Activated B cell treated with CpG ODN at 0.5 μM for 24 hours (primary cell): ENCODE data around the gene RNF26. TPM values are rescaled to one million over a fixed set of nuclear protein-coding genes. Genes with fewer than 3 reads are reported as not detected.
A peak's percentile ranks its signal among the peaks of the same experiment; 100 is the strongest.

Experiments
- ATAC-seq: fragments of 200-7000 bp; cut with Tn5 transposase; one replicate; pipeline ENCODE4 v1.10.0; 2021; ENCODE audit warnings: low read depth, mild to moderate bottlenecking, moderate library complexity
- CTCF ChIA-PET: fragments of 350-600 bp; sonication (Branson Sonifier 250); formaldehyde crosslinking; loops from one replicate; lab custom pipeline; 2021; ENCODE audit warnings: antibody characterized with exemption; lab: Charles Lee
- POLR2A ChIA-PET: fragments of 350-600 bp; sonication (Branson Sonifier 250); formaldehyde crosslinking; loops from one replicate; lab custom pipeline; 2021; ENCODE audit warnings: antibody characterized with exemption; lab: Charles Lee
- DNase-seq: peaks from one replicate; pipeline ENCODE4 v3.0.0; 2022
- H3K27ac Mint-ChIP-seq: one replicate; pipeline ENCODE4 v1.8.0; 2020; ENCODE audit warnings: mixed read lengths
- H3K27me3 Mint-ChIP-seq: one replicate; pipeline ENCODE4 v1.8.0; 2021; ENCODE audit warnings: mixed read lengths
- H3K36me3 Mint-ChIP-seq: one replicate; pipeline ENCODE4 v1.8.0; 2021; ENCODE audit warnings: low read depth, mixed read lengths
- H3K4me1 Mint-ChIP-seq: one replicate; pipeline ENCODE4 v1.8.0; 2021; ENCODE audit warnings: mixed read lengths
- H3K4me3 Mint-ChIP-seq: one replicate; pipeline ENCODE4 v1.8.0; 2020; ENCODE audit warnings: mild to moderate bottlenecking, mixed read lengths
- H3K9me3 Mint-ChIP-seq: one replicate; pipeline ENCODE4 v1.8.0; 2020; ENCODE audit warnings: mixed read lengths
- intact Hi-C: fragments of 100-400 bp; cut with micrococcal nuclease; formaldehyde crosslinking; loops from one replicate; pipeline ENCODE4 v1.15.1; 2024
- total RNA-seq: library from RNA; stranded (reverse); gene quantifications from 2 replicates; pipeline ENCODE4 v1.2.3, GENCODE V29; 2022
- TF ChIP-seq, protein P1 (sequence below): fragments of 200-600 bp; IDR thresholded peaks from one replicate; pipeline ENCODE4 v1.8.0; 2022; ENCODE audit warnings: antibody characterized with exemption, mild to moderate bottlenecking

The RNF26 gene
- total RNA-seq, 1 donor from 2014 or later, result 21.2 TPM

DNA sequence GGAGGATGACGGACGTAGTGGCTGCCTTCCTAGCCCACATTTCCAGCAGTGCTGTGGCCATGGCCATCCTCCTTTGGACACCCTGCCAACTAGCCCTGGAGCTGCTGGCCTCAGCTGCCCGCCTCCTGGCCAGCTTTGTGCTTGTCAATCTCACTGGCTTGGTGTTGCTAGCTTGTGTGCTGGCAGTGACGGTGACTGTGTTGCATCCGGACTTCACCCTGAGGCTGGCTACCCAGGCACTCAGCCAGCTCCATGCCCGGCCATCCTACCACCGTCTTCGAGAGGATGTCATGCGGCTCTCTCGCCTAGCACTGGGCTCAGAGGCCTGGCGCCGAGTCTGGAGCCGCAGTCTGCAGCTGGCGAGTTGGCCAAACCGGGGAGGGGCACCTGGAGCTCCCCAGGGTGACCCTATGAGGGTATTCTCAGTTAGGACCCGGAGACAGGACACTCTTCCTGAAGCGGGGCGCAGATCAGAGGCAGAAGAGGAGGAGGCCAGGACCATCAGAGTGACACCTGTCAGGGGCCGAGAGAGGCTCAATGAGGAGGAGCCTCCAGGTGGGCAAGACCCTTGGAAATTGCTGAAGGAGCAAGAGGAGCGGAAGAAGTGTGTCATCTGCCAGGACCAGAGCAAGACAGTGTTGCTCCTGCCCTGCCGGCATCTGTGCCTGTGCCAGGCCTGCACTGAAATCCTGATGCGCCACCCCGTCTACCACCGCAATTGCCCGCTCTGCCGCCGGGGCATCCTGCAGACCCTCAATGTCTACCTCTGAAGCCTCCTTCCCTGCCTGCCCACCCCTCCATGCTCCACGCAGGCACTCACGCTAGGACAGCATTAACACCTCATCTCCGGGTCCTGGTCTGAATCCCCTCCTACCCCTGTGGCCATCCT is 1.6 kb downstream of the RNF26 start:
- ChIA-PET CTCF (interaction anchor here (1.0 to 2.2 kb wide), 2 partner anchors 13 to 20 kb away, joined by 3 to 12 read pairs; no protein-coding TSS in a partner anchor), POLR2A (no interaction called here)
- peaks cover 15% of the 10 kb centered on the region for H3K36me3 Mint-ChIP-seq
- peaks cover 10% of the 10 kb centered on the region for H3K27me3 Mint-ChIP-seq
- peak overlapping the region; percentile 99 for H3K4me3 Mint-ChIP-seq
- no peak overlapping the region for H3K27ac Mint-ChIP-seq
- no peak for DNase-seq
- peaks cover 35% of the 10 kb centered on the region for H3K4me1 Mint-ChIP-seq
- intact Hi-C loops, result no loop called here
- H3K9me3 Mint-ChIP-seq, result no peaks in the 10 kb centered on the region
- TF ChIP-seq, protein P1, sequence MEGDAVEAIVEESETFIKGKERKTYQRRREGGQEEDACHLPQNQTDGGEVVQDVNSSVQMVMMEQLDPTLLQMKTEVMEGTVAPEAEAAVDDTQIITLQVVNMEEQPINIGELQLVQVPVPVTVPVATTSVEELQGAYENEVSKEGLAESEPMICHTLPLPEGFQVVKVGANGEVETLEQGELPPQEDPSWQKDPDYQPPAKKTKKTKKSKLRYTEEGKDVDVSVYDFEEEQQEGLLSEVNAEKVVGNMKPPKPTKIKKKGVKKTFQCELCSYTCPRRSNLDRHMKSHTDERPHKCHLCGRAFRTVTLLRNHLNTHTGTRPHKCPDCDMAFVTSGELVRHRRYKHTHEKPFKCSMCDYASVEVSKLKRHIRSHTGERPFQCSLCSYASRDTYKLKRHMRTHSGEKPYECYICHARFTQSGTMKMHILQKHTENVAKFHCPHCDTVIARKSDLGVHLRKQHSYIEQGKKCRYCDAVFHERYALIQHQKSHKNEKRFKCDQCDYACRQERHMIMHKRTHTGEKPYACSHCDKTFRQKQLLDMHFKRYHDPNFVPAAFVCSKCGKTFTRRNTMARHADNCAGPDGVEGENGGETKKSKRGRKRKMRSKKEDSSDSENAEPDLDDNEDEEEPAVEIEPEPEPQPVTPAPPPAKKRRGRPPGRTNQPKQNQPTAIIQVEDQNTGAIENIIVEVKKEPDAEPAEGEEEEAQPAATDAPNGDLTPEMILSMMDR, result no peak
- no peak for ATAC-seq

DNA sequence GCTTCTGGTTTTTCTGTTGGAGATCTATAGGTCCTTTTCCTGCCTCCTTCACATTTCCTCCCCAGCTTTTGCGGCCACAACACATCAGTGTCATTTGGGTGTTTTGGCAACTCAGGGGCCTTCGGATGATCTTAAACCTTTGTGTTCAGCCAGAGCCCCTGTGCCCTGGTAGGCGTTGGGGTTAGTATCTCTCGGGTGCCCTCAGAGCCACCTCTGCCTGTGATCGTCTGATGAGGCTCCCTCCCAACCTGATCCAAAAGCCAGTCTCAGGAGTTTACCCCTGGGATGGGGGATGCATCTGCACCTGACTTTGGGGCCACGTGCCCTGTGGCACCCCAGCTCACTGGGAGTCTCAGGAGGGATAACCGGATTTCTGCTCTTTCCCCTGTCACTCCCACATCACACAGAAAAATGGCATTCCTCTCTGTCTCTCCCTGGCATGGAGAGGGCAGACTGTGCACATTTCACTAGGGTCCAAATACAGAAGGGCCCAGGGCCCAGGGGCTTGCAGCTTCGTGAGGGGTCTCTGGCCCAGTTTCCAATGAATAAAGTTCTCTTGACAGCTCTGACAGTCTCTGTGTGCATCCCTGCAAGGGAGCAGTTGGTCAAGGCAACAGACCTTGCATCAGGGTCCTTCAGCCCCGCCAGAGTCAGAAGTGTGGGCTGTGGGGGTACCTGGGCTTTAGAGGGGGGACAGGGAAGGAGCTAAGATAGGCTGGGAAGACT is 2.6 kb downstream of the RNF26 start:
- no peaks in the 10 kb centered on the region for H3K9me3 Mint-ChIP-seq
- TF ChIP-seq, protein P1, result no peak
- intact Hi-C loops, result no loop called here
- ATAC-seq (no peak), DNase-seq (no peak)
- no peak overlapping the region for H3K27ac Mint-ChIP-seq
- H3K4me3 Mint-ChIP-seq, result peak overlapping the region; percentile 66
- POLR2A ChIA-PET, result no interaction called here
- H3K4me1 Mint-ChIP-seq, result peaks cover 41% of the 10 kb centered on the region
- CTCF ChIA-PET, result interaction anchor here (3.3 kb wide), 1 partner anchor 15 kb away, joined by 38 read pairs; no protein-coding TSS in a partner anchor
- peaks cover 17% of the 10 kb centered on the region for H3K27me3 Mint-ChIP-seq
- H3K36me3 Mint-ChIP-seq, result peaks cover 15% of the 10 kb centered on the region

DNA sequence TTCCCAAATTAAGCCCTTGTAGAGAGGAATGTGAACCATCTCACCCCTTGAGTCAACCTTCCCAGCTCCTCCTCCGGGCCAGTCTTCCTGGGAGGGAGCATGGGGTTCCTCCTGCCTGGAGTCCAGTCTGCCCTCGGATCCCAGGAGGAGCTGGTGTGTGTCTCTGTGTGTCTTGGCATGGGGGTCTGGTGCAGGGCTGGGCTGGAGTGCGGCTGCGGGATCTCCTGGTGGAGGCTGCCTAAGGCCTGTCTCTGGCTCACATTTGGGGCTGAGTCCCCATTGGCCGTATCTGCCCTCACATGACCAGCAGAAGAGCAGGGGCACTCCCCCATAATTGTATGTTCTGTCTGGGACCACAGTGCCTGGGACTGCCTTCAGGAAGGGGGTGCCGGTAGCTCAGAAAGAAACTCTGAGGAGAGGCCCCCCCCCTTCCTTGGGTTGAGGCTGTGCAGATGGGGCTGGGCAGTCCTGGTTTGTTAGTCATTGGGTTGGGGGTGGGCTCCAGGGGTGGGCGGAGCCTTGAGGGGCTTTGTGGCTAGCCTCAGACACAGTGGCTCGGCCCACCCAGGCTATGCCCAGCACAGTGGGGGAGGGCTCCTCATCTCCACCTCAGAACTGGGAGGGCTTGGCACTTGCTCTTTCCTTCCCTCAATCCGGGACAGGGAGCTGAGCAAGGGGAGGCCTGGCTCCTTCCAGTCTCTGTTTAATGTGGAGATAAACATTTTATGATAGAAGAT is 3.4 kb downstream of the RNF26 start:
- no peak for DNase-seq
- Mint-ChIP-seq H3K4me3 (no peak overlapping the region), H3K4me1 (peaks cover 40% of the 10 kb centered on the region), H3K9me3 (no peaks in the 10 kb centered on the region), H3K27ac (no peak overlapping the region), H3K36me3 (peaks cover 15% of the 10 kb centered on the region), H3K27me3 (peaks cover 21% of the 10 kb centered on the region)
- ChIA-PET POLR2A (interaction anchor here (0.6 to 1.4 kb wide), 5 partner anchors 13 to 270 kb away, joined by 3 to 7 read pairs (median 3); partner anchors contain the start of genes DPAGT1, MCAM and VPS11), CTCF (interaction anchor here (0.6 to 3.3 kb wide), 10 partner anchors 10 to 1123 kb away, joined by 3 to 38 read pairs (median 4); partner anchors contain the start of gene HMBS)
- TF ChIP-seq, protein P1, result no peak
- no peak for ATAC-seq
- intact Hi-C loops, result loop anchor here (1.0 kb wide), 1 partner anchor 44 kb away; the partner anchor contains the start of gene USP2

DNA sequence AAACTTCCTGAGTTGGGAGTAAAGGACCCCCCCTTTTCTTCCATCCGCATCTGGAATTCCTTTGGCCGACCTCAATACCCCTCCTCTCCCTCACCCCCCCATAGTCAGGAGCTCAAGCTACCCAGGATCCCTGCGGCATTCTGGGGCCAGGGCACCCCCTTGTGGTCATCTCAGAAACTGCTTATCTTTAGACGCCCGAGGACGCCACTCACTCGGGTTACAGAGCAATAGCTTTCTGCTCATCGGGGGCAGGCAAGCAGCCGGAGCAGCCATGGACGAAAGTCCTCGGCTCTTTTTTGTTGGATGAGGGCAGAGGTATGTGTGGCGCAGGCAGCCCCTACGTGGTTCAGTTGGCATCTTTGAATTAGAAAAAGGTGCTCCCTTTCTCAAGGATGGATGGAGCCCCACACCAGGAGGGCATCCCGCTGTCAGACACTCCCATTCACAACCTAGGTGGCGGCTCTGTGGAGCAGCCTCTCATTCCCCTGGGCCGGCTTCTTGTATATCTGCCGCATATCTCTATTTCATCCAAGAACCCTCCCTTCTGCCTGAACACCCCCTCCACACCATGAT is 4.1 kb downstream of the RNF26 start:
- TF ChIP-seq, protein P1, result no peak
- POLR2A ChIA-PET, result interaction anchor here (0.6 to 1.4 kb wide), 5 partner anchors 12 to 270 kb away, joined by 3 to 7 read pairs (median 3); partner anchors contain the start of genes DPAGT1, MCAM and VPS11
- H3K27me3 Mint-ChIP-seq, result peaks cover 26% of the 10 kb centered on the region
- H3K36me3 Mint-ChIP-seq, result peaks cover 15% of the 10 kb centered on the region
- CTCF ChIA-PET, result interaction anchor here (0.6 to 3.3 kb wide), 13 partner anchors 11 to 1124 kb away, joined by 3 to 38 read pairs (median 4); partner anchors contain the start of genes HMBS, USP2 and VPS11
- peak overlapping the region; percentile 24 for H3K4me3 Mint-ChIP-seq
- no peaks in the 10 kb centered on the region for H3K9me3 Mint-ChIP-seq
- DNase-seq (peak; percentile 39), ATAC-seq (peak; percentile 23)
- H3K27ac Mint-ChIP-seq, result no peak overlapping the region
- intact Hi-C loops, result loop anchor here (1.0 kb wide), 1 partner anchor 43 kb away; the partner anchor contains the start of gene USP2
- H3K4me1 Mint-ChIP-seq, result peaks cover 38% of the 10 kb centered on the region
